Neutrophil (primary cell): ENCODE measurements around the gene ARVCF.

Experiments used
- H3K27ac ChIP-seq: fragments of 200-600 bp; sonication (generic); 2 replicates; pipeline ENCODE4 v1.5.1; 2016; ENCODE audit warnings: mild to moderate bottlenecking, moderate library complexity
- H3K27me3 ChIP-seq: fragments of 200-600 bp; sonication (generic); 2 replicates; pipeline ENCODE4 v1.6.0; 2016; ENCODE audit warnings: mild to moderate bottlenecking
- H3K36me3 ChIP-seq: fragments of 200-600 bp; sonication (generic); 2 replicates; pipeline ENCODE4 v1.5.1; 2017
- H3K4me1 ChIP-seq, 2 experiments: fragments of 200-600 bp in 1 of 2; sonication (generic) in 1 of 2; 1 replicate in 1 of 2; 2 replicates in 1 of 2; pipeline versions ENCODE4 v1.5.1 to v1.6.1; 2013 to 2016; ENCODE audit warnings: low read depth in 1 of 2, low read length in 1 of 2, mild to moderate bottlenecking in 1 of 2, moderate library complexity in 1 of 2; ENCODE audit not compliant: control insufficient read depth in 1 of 2, insufficient read depth in 1 of 2
- H3K4me3 ChIP-seq, 2 experiments: fragments of 200-600 bp in 1 of 2; sonication (generic) in 1 of 2; 1 replicate in 1 of 2; 2 replicates in 1 of 2; pipeline ENCODE4 v1.5.1; 2013 to 2016; ENCODE audit warnings: low read depth in 1 of 2, low read length in 1 of 2, mild to moderate bottlenecking in 1 of 2, moderate library complexity in 1 of 2
- H3K9me3 ChIP-seq: fragments of 200-600 bp; sonication (generic); 2 replicates; pipeline ENCODE4 v1.5.1; 2016
- TF ChIP-seq, protein P1 (sequence below): fragments of 200-600 bp; sonication (generic); IDR thresholded peaks from 2 replicates; pipeline ENCODE4 v1.5.1; 2016; ENCODE audit warnings: antibody characterized with exemption

The ARVCF gene

DNA sequence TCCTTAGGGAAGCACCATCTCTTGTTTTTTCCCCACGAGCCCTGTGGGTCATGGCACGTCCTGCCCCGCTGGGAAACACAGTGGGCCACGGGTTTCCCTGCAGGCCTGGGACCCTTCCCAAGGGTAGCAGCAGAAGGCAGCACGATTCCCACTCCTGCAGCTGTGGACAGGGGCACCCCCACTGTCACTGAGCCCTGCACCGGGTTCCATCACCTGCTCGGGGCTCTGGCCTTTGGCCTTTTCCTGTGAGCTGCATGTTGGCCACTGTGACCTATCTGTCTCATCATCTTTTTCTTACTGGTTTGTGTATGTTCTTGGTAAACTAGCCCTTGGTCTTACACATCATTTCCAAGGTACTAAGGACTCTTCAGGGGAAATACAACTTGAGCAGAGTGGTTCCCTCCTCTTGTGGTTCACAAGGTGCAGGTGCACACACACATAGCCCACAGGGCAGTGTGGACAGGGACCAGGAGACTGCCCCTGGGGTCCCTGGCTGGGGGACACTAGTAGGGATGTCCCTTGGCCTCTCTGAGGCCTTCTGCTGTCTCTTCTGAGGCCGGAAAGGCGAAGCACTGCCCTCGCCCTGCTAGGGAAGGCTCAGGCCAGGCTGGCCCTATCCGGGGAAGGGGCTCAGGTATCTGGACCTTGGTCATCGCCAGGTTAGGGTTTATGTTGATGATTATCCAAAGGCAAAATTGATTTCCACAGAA lies 56.0 kb downstream of the ARVCF start:
- peaks cover 0 to 3% of the 10 kb centered on the region in 2 experiments for H3K4me1 ChIP-seq
- TF ChIP-seq, protein P1, sequence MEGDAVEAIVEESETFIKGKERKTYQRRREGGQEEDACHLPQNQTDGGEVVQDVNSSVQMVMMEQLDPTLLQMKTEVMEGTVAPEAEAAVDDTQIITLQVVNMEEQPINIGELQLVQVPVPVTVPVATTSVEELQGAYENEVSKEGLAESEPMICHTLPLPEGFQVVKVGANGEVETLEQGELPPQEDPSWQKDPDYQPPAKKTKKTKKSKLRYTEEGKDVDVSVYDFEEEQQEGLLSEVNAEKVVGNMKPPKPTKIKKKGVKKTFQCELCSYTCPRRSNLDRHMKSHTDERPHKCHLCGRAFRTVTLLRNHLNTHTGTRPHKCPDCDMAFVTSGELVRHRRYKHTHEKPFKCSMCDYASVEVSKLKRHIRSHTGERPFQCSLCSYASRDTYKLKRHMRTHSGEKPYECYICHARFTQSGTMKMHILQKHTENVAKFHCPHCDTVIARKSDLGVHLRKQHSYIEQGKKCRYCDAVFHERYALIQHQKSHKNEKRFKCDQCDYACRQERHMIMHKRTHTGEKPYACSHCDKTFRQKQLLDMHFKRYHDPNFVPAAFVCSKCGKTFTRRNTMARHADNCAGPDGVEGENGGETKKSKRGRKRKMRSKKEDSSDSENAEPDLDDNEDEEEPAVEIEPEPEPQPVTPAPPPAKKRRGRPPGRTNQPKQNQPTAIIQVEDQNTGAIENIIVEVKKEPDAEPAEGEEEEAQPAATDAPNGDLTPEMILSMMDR, result no peak
- H3K27ac ChIP-seq, result no peak overlapping the region
- H3K4me3 ChIP-seq, result no peak overlapping the region
- peaks cover 26% of the 10 kb centered on the region for H3K36me3 ChIP-seq
- H3K9me3 ChIP-seq, result no peaks in the 10 kb centered on the region
- H3K27me3 ChIP-seq, result no peaks in the 10 kb centered on the region

- TF ChIP-seq, protein P1, result no peak
- peaks cover 0 to 3% of the 10 kb centered on the region in 2 experiments for H3K4me1 ChIP-seq
- no peak overlapping the region for H3K4me3 ChIP-seq
- H3K9me3 ChIP-seq, result no peaks in the 10 kb centered on the region
- peaks cover 24% of the 10 kb centered on the region for H3K36me3 ChIP-seq
- no peak overlapping the region for H3K27ac ChIP-seq
- H3K27me3 ChIP-seq, result no peaks in the 10 kb centered on the region
These were observed 56.8 kb downstream of the ARVCF start for GRCh38 chr22:19959587-19960490.

DNA sequence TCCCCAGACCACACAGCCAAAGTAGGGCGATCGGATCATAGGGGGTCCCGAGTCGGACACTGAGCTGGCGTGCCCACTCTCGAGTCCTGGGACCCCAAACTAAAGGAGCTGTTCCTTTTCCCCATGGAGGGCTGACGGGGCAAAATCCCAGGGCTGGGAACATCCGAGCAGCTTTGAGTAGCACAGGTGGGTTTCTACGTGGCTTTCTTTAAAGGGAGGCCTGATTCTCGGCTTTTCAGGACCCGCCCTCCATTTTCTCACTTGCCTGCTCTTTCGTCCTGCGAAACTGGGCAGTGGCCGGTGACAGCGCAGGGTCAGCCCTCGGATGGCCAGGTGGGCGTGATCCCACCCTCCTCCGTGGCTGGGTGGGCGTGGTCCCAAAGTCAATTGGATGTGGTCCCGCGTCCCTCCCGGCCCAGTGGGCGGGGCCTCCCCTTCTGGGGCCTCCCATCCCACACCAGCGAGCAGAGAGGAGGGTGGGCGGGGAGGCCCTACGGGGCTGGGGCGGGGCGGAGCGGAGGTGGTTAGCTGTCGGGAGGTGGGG lies 57.5 kb downstream of the ARVCF start:
- TF ChIP-seq, protein P1, result no peak
- Histone ChIP-seq H3K4me1 (peaks cover 0 to 3% of the 10 kb centered on the region in 2 experiments), H3K4me3 (no peak overlapping the region), H3K27me3 (no peaks in the 10 kb centered on the region), H3K9me3 (no peaks in the 10 kb centered on the region), H3K36me3 (peaks cover 17% of the 10 kb centered on the region), H3K27ac (no peak overlapping the region)

DNA sequence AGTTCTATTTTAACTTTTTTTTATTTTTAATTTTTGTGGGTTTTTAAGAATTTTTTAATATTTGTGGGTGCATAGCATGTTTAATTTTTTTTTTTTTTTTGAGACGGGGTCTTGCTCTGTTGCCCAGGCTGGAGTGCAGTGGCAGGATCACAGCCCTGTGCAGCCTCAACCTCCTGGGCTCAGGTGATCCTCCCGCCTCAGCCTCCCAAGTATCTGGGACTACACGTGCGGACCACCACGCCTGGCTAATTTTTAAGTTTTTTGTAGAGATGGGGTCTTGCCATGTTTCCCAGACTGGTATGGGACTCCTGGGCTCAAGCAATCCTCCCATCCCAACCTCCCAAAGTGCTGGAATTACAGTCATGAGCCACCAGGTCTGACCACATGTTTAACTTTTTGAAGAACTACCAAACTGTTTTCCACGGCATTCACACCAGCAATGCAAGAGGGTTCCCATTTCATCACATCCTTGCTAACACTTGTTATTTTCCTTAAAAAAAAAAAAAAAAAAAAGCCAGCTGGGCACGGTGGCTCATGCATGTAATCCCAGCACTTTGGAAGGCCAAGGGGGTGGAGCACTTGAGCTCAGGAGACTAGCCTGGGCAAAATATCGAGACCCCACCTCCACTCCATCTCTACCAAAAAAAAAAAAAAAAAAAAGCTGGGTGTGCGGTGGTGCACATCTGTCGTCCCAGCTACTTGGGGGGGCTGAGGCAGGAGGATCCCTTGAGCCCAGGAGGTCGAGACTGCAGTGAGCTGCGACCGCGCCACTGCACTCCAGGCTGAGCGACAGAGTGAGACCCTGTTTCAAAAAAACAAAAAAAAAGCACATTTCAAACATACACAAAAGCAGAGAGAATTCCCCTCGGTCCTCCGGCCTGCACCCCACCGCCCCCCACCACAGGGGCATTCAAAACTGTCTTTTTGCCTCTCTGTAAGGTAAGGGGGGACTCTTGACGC lies 58.3 kb downstream of the ARVCF start:
- H3K27ac ChIP-seq, result no peak overlapping the region
- peaks cover 9% of the 10 kb centered on the region for H3K36me3 ChIP-seq
- H3K4me1 ChIP-seq, result peaks cover 0 to 3% of the 10 kb centered on the region in 2 experiments
- H3K9me3 ChIP-seq, result no peaks in the 10 kb centered on the region
- no peaks in the 10 kb centered on the region for H3K27me3 ChIP-seq
- TF ChIP-seq, protein P1, result no peak
- H3K4me3 ChIP-seq, result no peak overlapping the region

DNA sequence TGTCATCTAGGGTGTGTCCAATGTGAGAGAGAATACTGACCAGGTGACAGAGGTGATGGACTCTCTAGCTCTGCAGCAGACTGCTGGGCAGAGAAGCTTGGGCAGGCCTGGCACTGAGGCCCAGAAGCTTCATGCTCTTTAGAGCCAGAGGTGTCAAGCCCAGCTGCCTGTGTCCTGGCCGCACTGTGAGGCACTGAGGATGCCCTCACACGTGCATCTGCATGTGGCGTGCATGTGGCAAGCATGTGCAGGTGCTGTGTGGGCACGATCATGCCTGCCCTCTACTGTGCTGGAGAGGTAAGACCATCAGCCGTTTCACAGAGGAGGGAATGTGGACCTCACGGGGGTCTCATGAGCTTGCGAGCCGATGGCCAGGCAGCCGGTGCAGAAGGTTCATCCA lies 59.2 kb downstream of the ARVCF start:
- Histone ChIP-seq H3K9me3 (no peaks in the 10 kb centered on the region), H3K27me3 (no peaks in the 10 kb centered on the region), H3K36me3 (peaks cover 4% of the 10 kb centered on the region), H3K27ac (no peak overlapping the region), H3K4me3 (no peak overlapping the region), H3K4me1 (peaks cover 0 to 3% of the 10 kb centered on the region in 2 experiments)
- TF ChIP-seq, protein P1, result no peak
